ENCODE results near the gene TENT4A.

TENT4A gene

DNA sequence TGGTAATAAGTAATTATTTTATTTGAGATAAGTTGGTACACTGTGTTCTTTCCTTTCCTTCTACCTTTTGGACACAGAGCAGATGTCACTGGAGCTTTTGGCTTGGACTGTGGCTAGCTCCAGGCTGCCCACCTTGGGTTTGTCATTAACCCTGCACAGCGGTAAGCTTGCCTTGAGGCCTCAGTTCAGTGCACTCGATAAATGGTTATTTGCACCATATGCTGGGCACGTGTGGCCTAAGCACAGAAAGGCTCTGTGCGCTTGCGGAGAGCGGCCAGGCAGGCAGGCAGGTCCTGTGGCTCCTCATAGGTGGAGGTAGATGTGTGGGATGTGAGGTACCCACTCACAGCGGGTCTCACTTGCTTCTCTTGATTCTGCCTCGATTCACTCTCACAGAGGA lies 30.0 kb upstream of the TENT4A start:
- no peaks in the 10 kb centered on the region for H3K36me3 Mint-ChIP-seq (ENCODE audit: low read depth)
- peaks cover 26% of the 10 kb centered on the region for H3K27me3 Mint-ChIP-seq
- H3K4me3 Mint-ChIP-seq, result no peak overlapping the region
- no peaks in the 10 kb centered on the region for H3K4me1 Mint-ChIP-seq (ENCODE audit: low read depth)
- no peak overlapping the region for H3K27ac Mint-ChIP-seq
- H3K9me3 Mint-ChIP-seq, result no peaks in the 10 kb centered on the region
- intact Hi-C loops (cut with micrococcal nuclease), result no loop called here

DNA sequence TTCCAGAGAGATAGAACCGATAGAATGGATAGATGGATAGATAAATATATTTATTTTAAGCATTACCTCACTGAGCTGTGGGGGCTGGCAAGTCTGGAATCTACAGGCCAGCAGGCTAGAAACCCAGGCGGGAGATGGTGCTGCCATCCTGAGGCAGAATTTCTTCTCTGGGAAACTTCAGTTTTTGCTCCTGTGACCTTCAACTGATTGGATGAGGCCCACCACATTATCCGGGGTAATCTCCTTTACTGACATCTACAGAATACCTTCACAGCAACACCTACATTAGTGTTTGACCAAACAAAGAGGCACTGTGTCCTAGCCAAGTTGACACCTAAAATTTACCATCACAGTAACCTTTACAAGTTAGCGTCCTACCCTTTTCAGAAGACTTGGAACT lies 29.2 kb upstream of the TENT4A start:
- H3K27me3 Mint-ChIP-seq, result peaks cover 26% of the 10 kb centered on the region
- intact Hi-C loops (cut with micrococcal nuclease), result no loop called here
- H3K36me3 Mint-ChIP-seq (ENCODE audit: low read depth), result no peaks in the 10 kb centered on the region
- H3K9me3 Mint-ChIP-seq, result no peaks in the 10 kb centered on the region
- no peak overlapping the region for H3K27ac Mint-ChIP-seq
- H3K4me1 Mint-ChIP-seq (ENCODE audit: low read depth), result no peaks in the 10 kb centered on the region
- no peak overlapping the region for H3K4me3 Mint-ChIP-seq

DNA sequence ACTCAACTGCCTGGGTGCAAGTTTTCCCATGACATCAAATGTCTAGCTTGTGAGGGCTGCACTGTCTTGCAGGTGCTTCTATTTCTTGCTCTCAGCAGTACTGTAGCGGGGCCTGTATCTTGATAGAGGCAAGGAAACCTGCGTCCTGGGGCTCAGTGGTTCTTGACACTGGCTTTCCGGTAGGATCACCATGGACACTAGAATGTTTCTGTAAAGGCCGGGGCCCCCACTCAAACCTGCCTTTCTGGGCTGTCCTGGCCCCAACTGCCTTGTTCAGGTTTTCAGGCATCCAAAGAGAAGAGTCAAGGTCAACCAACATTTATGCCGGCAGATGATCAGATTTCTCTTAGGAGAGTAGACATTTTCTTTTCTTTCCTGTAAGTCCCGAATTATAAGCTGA lies 26.7 kb upstream of the TENT4A start:
- H3K27ac Mint-ChIP-seq, result no peak overlapping the region
- no peaks in the 10 kb centered on the region for H3K9me3 Mint-ChIP-seq
- intact Hi-C loops (cut with micrococcal nuclease), result no loop called here
- peaks cover 39% of the 10 kb centered on the region for H3K27me3 Mint-ChIP-seq
- no peaks in the 10 kb centered on the region for H3K36me3 Mint-ChIP-seq (ENCODE audit: low read depth)
- H3K4me3 Mint-ChIP-seq, result no peak overlapping the region
- no peaks in the 10 kb centered on the region for H3K4me1 Mint-ChIP-seq (ENCODE audit: low read depth)

DNA sequence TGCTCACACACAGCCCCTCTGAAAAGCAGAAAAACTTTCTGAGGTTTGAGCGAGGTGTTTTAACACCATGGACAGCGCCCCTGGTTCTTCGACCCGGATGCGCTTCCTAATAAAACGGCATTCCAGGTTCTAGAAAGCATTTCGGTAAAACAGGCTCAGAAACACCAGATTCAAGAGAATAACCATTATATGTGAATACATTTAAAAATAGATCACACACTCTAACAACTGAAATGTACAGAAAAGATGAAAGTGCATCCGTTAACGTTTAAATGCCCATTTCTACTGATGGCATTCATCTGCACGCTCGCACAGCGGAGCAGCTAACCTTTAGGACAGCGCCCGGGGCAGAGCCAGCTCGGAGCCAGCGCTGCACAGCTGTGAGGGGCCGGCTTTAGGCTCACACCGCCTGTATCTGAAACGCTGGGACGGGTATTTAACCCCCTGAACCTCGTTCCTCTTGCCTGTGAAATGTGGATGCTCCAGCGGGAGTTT lies 26.3 kb upstream of the TENT4A start:
- no peak overlapping the region for H3K4me3 Mint-ChIP-seq
- peaks cover 39% of the 10 kb centered on the region for H3K27me3 Mint-ChIP-seq
- H3K27ac Mint-ChIP-seq, result no peak overlapping the region
- no peaks in the 10 kb centered on the region for H3K4me1 Mint-ChIP-seq (ENCODE audit: low read depth)
- no peaks in the 10 kb centered on the region for H3K36me3 Mint-ChIP-seq (ENCODE audit: low read depth)
- intact Hi-C loops (cut with micrococcal nuclease), result no loop called here
- no peaks in the 10 kb centered on the region for H3K9me3 Mint-ChIP-seq

DNA sequence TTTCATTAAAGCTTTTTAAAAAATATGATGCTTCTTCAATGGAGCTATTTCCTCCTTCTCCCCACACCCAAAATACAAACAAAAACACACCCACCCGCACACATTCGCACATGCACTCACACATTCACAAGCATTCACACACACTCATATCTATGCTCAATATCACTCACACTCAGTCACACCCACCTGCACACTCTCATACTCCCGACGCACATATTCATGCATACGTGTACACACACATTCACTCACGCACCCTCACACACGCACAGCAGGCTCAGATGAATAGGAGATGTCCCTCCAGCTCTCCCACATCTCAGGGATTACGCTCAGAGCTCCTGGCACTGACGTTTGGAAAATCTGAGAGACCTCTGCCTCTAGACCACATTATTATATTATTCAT lies 25.7 kb upstream of the TENT4A start:
- Mint-ChIP-seq H3K4me1 (ENCODE audit: low read depth) (no peaks in the 10 kb centered on the region), H3K27ac (no peak overlapping the region), H3K4me3 (no peak overlapping the region), H3K9me3 (no peaks in the 10 kb centered on the region), H3K36me3 (ENCODE audit: low read depth) (no peaks in the 10 kb centered on the region), H3K27me3 (peaks cover 39% of the 10 kb centered on the region)
- intact Hi-C loops (cut with micrococcal nuclease), result no loop called here

DNA sequence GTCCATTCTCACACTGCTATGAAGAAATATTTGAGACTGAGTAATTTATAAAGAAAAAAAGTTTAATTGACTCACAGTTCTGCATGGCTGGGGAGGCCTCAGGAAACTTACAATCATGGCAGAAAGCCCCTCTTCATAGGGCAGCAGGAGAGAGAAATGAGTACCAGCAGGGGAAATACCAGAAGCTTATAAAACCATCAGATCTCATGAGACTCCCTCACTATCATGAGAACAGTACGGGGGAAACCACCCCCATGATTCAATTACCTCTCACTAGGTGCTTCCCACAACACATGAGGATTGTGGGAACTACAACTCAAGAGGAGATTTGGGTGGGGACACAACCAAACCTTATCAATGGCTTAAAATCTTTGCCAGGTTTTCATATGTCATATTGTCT lies 20.3 kb upstream of the TENT4A start:
- no peaks in the 10 kb centered on the region for H3K36me3 Mint-ChIP-seq (ENCODE audit: low read depth)
- no peak overlapping the region for H3K4me3 Mint-ChIP-seq
- H3K27ac Mint-ChIP-seq, result no peak overlapping the region
- intact Hi-C loops (cut with micrococcal nuclease), result no loop called here
- H3K27me3 Mint-ChIP-seq, result peaks cover 37% of the 10 kb centered on the region
- H3K4me1 Mint-ChIP-seq (ENCODE audit: low read depth), result no peaks in the 10 kb centered on the region
- H3K9me3 Mint-ChIP-seq, result no peaks in the 10 kb centered on the region

DNA sequence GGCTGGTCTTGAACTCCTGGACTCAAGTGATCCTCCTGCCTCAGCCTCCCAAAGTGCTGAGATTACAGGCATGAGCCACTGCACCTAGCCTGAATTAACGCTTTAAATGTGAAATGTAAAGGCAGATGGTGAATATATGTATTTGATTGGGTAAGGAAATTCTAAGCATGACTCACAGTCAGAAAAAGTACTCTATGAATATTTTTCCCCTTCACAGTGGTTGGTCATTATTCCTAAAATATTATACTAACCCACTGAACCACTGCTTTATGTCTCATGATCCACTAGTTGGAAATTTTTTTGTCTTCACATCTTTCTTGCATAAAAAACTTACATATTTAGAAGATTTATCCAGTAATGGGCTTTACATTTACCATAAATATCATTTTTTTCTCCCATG lies 14.5 kb upstream of the TENT4A start:
- peaks cover under 1% of the 10 kb centered on the region for H3K4me1 Mint-ChIP-seq (ENCODE audit: low read depth)

DNA sequence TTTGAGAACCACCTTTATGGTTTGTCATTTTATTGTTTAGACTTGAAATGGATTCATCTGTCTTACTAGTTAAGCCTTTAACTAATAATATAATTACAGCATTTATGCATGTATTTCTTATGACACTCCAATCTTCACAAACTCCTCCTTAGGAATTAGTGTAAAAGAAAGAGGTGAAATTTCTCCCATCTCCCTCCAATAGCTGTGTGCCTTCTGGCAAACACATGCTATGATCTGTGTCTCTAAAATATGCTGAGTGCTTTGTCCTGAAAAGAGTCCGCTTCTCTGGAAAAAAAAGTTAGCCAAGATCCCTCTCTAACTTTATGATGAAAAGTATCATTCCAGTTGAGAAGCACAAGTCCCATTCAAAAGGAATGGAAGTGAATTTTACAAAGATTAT lies 13.9 kb upstream of the TENT4A start:
- Mint-ChIP-seq H3K9me3 (no peaks in the 10 kb centered on the region), H3K27me3 (peaks cover 50% of the 10 kb centered on the region), H3K4me1 (ENCODE audit: low read depth) (peaks cover 7% of the 10 kb centered on the region), H3K4me3 (no peak overlapping the region), H3K36me3 (ENCODE audit: low read depth) (no peaks in the 10 kb centered on the region), H3K27ac (no peak overlapping the region)
- intact Hi-C loops (cut with micrococcal nuclease), result no loop called here

More for the DNA sequence above, 14.5 kb upstream of the TENT4A start:
- H3K4me3 Mint-ChIP-seq, result no peak overlapping the region
- intact Hi-C loops (cut with micrococcal nuclease), result no loop called here
- no peak overlapping the region for H3K27ac Mint-ChIP-seq
- peaks cover 52% of the 10 kb centered on the region for H3K27me3 Mint-ChIP-seq
- H3K36me3 Mint-ChIP-seq (ENCODE audit: low read depth), result no peaks in the 10 kb centered on the region
- no peaks in the 10 kb centered on the region for H3K9me3 Mint-ChIP-seq

DNA sequence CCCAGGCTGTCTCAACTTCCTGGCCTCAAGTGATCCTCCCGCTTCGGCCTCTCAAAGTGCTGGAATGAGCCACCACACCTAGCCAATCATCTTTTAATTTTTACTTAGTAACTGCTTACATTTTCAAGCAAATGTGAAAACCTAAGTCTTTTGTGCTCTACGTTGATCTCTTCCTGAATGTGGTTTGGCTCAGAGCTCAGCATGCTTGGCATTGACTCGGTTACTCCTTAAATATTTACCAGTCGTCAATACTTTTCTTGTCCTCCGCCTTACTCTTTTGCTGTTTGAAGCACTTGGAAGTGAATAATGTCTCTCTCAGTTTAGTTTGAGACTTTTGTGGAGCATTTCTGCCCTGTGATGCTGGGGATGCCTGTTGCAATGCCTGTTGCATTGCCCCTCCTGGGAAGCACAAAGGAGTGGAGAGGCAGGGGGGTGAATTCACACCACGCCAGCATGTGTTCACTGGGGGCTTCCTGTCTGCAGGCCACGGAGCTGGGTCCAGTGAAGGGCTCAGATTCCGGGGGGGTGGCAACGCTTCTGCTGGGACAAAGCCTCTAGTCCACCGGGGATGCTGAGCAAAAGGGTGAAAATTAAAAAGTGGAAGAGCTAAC lies 13.1 kb upstream of the TENT4A start:
- H3K4me3 Mint-ChIP-seq, result no peak overlapping the region
- intact Hi-C loops (cut with micrococcal nuclease), result no loop called here
- H3K9me3 Mint-ChIP-seq, result no peaks in the 10 kb centered on the region
- peaks cover 16% of the 10 kb centered on the region for H3K4me1 Mint-ChIP-seq (ENCODE audit: low read depth)
- no peak overlapping the region for H3K27ac Mint-ChIP-seq
- peaks cover 50% of the 10 kb centered on the region for H3K27me3 Mint-ChIP-seq
- H3K36me3 Mint-ChIP-seq (ENCODE audit: low read depth), result no peaks in the 10 kb centered on the region

DNA sequence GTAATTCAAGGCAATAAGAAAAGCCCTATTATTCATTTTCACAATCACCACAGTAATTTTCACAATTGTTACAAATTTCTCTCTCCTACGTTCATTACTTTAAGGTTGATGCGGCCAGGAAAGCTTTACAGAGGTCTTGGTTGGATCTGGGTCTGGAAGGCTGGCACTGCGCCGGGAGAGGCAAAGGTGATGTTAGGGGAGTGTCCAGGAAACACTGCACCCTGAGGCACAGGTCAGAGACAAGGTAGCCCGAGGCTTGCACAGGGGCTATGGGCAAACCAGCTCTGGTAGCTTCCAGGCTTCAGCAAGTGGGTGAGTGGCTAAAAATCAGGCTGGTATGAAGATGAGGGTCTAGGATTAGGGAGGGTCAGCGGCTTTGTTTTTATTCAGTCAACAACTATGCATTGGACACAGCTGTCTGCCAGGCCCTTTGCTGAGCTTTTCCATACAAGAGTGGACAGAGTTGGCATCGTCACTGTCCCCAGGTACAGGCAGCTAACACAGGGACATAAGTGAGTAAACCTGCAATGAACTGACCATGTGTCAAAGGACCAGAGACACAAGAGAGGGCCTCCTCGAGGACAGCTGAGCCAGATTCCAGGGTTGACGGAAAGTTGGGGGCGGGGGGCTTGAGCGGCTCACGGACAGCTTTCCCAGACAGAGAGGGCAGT lies 12.4 kb upstream of the TENT4A start:
- H3K9me3 Mint-ChIP-seq, result no peaks in the 10 kb centered on the region
- no peaks in the 10 kb centered on the region for H3K36me3 Mint-ChIP-seq (ENCODE audit: low read depth)
- peaks cover 48% of the 10 kb centered on the region for H3K27me3 Mint-ChIP-seq
- H3K4me1 Mint-ChIP-seq (ENCODE audit: low read depth), result peaks cover 22% of the 10 kb centered on the region
- intact Hi-C loops (cut with micrococcal nuclease), result no loop called here
- no peak overlapping the region for H3K27ac Mint-ChIP-seq
- H3K4me3 Mint-ChIP-seq, result no peak overlapping the region

DNA sequence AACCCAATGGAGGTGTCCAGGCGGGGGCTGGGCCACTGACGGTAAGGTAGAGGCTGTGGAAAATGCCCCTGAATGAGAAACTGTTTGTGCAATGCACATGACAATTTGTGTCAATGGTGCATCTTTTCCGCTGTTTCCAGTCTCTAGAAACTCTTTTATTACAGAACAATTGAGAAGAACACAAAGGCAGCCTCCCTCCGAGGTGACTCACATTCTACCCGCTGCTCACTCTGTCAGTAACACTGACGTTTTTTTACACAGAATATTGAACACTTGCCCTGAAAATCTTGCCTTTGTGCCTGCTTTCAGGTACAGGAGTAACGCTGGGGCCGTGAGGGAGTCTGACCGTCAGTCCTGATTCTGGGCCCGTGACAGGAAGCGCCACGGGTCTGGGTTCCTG lies 11.7 kb upstream of the TENT4A start:
- H3K27ac Mint-ChIP-seq, result no peak overlapping the region
- H3K4me3 Mint-ChIP-seq, result no peak overlapping the region
- no peaks in the 10 kb centered on the region for H3K36me3 Mint-ChIP-seq (ENCODE audit: low read depth)
- H3K27me3 Mint-ChIP-seq, result peaks cover 46% of the 10 kb centered on the region
- peaks cover 29% of the 10 kb centered on the region for H3K4me1 Mint-ChIP-seq (ENCODE audit: low read depth)
- intact Hi-C loops (cut with micrococcal nuclease), result no loop called here
- no peaks in the 10 kb centered on the region for H3K9me3 Mint-ChIP-seq

DNA sequence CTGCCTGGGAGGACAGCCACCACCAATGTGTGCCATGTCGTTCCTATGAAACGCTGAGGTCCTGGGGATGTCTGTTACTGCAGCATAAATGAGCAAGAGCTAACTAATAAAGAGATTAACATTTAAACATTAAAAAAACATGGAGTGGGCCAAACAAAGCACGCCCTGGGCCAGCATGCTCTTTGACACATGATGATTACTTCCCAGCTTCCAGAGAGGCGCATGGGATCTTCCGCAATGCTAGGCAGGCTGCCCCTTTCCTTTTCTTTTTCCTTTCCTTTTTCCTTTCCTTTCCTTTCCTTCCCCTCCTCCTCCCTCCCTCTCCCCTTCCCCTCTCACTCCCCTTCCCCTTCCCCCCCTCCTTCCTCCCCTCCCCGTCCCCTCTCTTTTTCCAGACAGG lies 10.6 kb upstream of the TENT4A start:
- peaks cover 35% of the 10 kb centered on the region for H3K27me3 Mint-ChIP-seq
- H3K9me3 Mint-ChIP-seq, result peaks cover 9% of the 10 kb centered on the region
- H3K4me3 Mint-ChIP-seq, result no peak overlapping the region
- H3K4me1 Mint-ChIP-seq (ENCODE audit: low read depth), result peaks cover 37% of the 10 kb centered on the region
- intact Hi-C loops (cut with micrococcal nuclease), result no loop called here
- H3K36me3 Mint-ChIP-seq (ENCODE audit: low read depth), result no peaks in the 10 kb centered on the region
- H3K27ac Mint-ChIP-seq, result no peak overlapping the region

DNA sequence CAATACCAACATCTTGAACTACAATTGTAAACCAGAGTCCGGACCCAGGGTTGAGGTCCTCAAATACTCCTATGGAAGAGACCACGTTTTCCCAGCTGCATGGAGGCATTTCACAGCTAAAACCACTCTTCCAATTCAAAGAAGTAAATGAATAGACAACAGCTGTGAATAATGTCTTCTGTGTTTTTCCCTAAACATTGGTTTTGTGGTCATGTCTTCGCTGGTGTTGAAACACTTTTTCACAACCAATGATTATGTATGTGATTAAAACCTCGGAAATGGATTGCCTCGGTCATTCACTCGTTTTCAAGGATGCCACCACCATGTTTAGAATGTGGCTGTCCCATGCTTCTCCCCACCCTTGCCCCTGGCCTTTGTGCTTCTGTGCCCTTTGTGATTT lies 9.4 kb upstream of the TENT4A start:
- Mint-ChIP-seq H3K27ac (no peak overlapping the region), H3K27me3 (peaks cover 30% of the 10 kb centered on the region), H3K9me3 (peaks cover 9% of the 10 kb centered on the region), H3K36me3 (ENCODE audit: low read depth) (no peaks in the 10 kb centered on the region), H3K4me3 (no peak overlapping the region), H3K4me1 (ENCODE audit: low read depth) (peaks cover 37% of the 10 kb centered on the region)
- intact Hi-C loops (cut with micrococcal nuclease), result no loop called here

DNA sequence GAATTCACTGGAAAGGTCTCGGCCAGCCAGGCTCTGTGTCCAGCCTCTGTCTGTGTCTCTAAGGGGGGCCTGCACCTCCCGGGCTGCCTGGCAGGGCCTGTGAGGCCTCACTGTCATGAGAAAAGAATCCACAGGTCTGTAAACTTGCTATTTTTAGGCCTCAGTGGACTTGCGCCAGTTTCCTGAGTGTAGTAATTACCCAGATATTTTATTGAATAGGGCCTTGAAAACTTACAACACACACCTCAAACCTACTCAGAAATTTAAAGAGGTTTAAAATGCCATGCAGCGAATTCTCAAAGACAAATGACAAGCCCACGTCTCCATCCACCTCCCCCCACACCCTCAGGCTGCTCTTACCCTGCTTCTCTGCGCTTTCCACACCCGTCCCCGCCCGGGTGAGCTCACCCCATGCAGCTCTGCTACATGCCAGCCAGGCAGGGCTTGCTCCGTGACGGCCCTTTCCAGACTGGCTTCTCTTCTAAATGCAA lies 8.8 kb upstream of the TENT4A start:
- H3K4me1 Mint-ChIP-seq (ENCODE audit: low read depth), result peaks cover 37% of the 10 kb centered on the region
- peaks cover 9% of the 10 kb centered on the region for H3K9me3 Mint-ChIP-seq
- no peak overlapping the region for H3K4me3 Mint-ChIP-seq
- H3K36me3 Mint-ChIP-seq (ENCODE audit: low read depth), result no peaks in the 10 kb centered on the region
- intact Hi-C loops (cut with micrococcal nuclease), result no loop called here
- H3K27me3 Mint-ChIP-seq, result peaks cover 28% of the 10 kb centered on the region
- H3K27ac Mint-ChIP-seq, result peak overlapping the region; percentile 46

DNA sequence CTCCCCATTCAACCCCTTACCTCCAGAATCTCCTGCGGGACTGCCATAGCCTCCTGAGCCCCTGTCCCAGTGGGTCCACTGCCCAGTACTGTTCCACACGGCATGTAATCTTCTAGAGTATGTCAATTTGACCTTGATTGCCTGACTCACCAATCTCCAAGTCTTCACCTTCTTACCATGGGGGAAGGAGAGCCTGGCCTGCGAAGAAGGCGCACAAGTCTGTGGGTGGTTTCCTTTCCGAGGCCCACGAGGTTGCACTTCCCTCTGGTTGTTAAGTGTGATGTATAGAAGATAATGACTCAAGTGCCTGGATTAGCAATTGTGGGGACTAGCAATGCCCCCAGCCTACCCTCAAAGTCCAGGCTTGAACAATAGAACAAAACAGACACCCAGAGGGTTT lies 8.1 kb upstream of the TENT4A start:
- Mint-ChIP-seq H3K27me3 (peaks cover 21% of the 10 kb centered on the region), H3K9me3 (peaks cover 9% of the 10 kb centered on the region), H3K4me1 (ENCODE audit: low read depth) (peaks cover 37% of the 10 kb centered on the region), H3K27ac (peak overlapping the region; percentile 46), H3K36me3 (ENCODE audit: low read depth) (no peaks in the 10 kb centered on the region), H3K4me3 (no peak overlapping the region)
- intact Hi-C loops (cut with micrococcal nuclease), result no loop called here

Measured in dendritic cell treated with granulocyte-macrophage colony-stimulating factor and Interleukin-4, amounts not matched to agents 40 ng/mL and 50 ng/mL, for 4 days (primary cell).